Vagina (tissue), 2 donors: ENCODE results near the gene REXO5.
"Not testable (repeated sequence)": the region's sequence is repeated elsewhere in the genome, so short reads cannot be mapped to it uniquely, and the experiment has no call there.

ENCODE experiments used
- POLR2A ChIP-seq, 2 donors: fragments of 450-650 bp; IDR thresholded peaks; one replicate each; pipeline ENCODE4 v1.6.1; 2017; ENCODE audit warnings: antibody characterized with exemption in 2 of 2, mild to moderate bottlenecking in 2 of 2, moderate library complexity in 2 of 2
- TF ChIP-seq, protein P1 (sequence below), 3 experiments: fragments of 450-650 bp in 2 of 3; fragments of 200-600 bp in 1 of 3; sonication (generic) in 1 of 3; IDR thresholded peaks; one replicate each; pipeline ENCODE4 v1.5.1; 2017 to 2019; ENCODE audit warnings: antibody characterized with exemption in 3 of 3, mild to moderate bottlenecking in 2 of 3, moderate library complexity in 2 of 3

DNA sequence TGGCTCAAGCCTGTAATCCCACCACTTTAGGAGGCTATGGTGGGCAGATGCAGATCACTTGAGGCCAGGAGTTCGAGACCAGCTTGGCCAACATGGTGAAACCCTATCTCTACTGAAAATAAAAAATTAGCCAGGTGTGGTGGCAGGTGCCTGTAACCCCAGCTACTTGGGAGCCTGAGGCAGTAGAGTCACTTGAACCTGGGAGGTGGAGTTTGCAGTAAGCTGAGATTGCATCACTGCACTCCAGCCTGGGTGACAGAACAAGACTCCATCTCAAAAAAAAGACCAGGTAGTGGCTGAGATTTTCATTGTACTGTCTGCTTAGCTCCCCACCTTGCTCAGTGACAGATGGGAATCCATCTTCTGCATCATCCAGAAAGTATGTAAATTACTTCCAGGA is 41.9 kb upstream of the REXO5 start:
- TF ChIP-seq, protein P1, sequence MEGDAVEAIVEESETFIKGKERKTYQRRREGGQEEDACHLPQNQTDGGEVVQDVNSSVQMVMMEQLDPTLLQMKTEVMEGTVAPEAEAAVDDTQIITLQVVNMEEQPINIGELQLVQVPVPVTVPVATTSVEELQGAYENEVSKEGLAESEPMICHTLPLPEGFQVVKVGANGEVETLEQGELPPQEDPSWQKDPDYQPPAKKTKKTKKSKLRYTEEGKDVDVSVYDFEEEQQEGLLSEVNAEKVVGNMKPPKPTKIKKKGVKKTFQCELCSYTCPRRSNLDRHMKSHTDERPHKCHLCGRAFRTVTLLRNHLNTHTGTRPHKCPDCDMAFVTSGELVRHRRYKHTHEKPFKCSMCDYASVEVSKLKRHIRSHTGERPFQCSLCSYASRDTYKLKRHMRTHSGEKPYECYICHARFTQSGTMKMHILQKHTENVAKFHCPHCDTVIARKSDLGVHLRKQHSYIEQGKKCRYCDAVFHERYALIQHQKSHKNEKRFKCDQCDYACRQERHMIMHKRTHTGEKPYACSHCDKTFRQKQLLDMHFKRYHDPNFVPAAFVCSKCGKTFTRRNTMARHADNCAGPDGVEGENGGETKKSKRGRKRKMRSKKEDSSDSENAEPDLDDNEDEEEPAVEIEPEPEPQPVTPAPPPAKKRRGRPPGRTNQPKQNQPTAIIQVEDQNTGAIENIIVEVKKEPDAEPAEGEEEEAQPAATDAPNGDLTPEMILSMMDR (IDR thresholded peaks at IDR 0.05): not testable (repeated sequence)
- TF ChIP-seq POLR2A (IDR thresholded peaks at IDR 0.05): not testable (repeated sequence)
